HepG2 (cell line): Measurements from ENCODE around the gene ZKSCAN1. TPM values are rescaled to one million over a fixed set of nuclear protein-coding genes. Genes with fewer than 3 reads are reported as not detected.

ENCODE experiments used
- CBX5 ChIP-seq: sonication (generic); formaldehyde crosslinking; IDR thresholded peaks from 2 replicates; pipeline ENCODE4 v1.4.0; 2020; ENCODE audit warnings: missing genetic modification reagents, borderline replicate concordance
- ELF1 ChIP-seq: sonication (generic); formaldehyde crosslinking; IDR thresholded peaks from 2 replicates; pipeline ENCODE4 v1.4.0; 2020; ENCODE audit warnings: missing genetic modification reagents
- ELF3 ChIP-seq: IDR thresholded peaks from 2 replicates; pipeline ENCODE4 v1.6.1; 2016; ENCODE audit warnings: missing genetic modification reagents, missing compliant biosample characterization
- GATAD2A ChIP-seq: IDR thresholded peaks from 2 replicates; pipeline ENCODE4 v1.6.1; 2016
- HNF4G ChIP-seq, 2 experiments: sonication (generic) in 1 of 2; formaldehyde crosslinking in 1 of 2; IDR thresholded peaks; 2 replicates each; pipeline versions ENCODE4 v1.4.0 to v1.6.1; 2011 to 2020; ENCODE audit warnings: borderline replicate concordance in 2 of 2, low read depth in 2 of 2, mild to moderate bottlenecking in 2 of 2, low read length in 1 of 2, missing genetic modification reagents in 1 of 2, moderate library complexity in 1 of 2
- HOXA3 ChIP-seq: sonication (generic); formaldehyde crosslinking; IDR thresholded peaks from 2 replicates; pipeline ENCODE4 v1.5.0; 2020; ENCODE audit warnings: missing genetic modification reagents
- MATR3 ChIP-seq: sonication (generic); formaldehyde crosslinking; IDR thresholded peaks from 2 replicates; pipeline ENCODE4 v1.4.0; 2020; ENCODE audit warnings: missing genetic modification reagents
- MLX ChIP-seq: IDR thresholded peaks from 2 replicates; pipeline ENCODE4 v1.6.1; 2016
- PPARG ChIP-seq: conservative IDR thresholded peaks from 2 replicates; pipeline ENCODE4 v1.6.1; 2016; ENCODE audit warnings: missing biosample characterization, missing genetic modification reagents
- SAP130 ChIP-seq: IDR thresholded peaks from 2 replicates; pipeline ENCODE4 v1.6.1; 2016; ENCODE audit warnings: low read depth
- SMARCC2 ChIP-seq: fragments of 450-650 bp; IDR thresholded peaks from 2 replicates; pipeline ENCODE4 v1.6.1; 2017; ENCODE audit warnings: antibody characterized with exemption, mild to moderate bottlenecking
- STAT6 ChIP-seq: sonication (generic); formaldehyde crosslinking; IDR thresholded peaks from 2 replicates; pipeline ENCODE4 v1.4.0; 2020; ENCODE audit warnings: missing genetic modification reagents, mild to moderate bottlenecking, borderline replicate concordance
- TEAD3 ChIP-seq: optimal IDR thresholded peaks from 2 replicates; pipeline ENCODE3; 2016; ENCODE audit warnings: borderline replicate concordance
- ZBTB38 ChIP-seq: sonication (generic); formaldehyde crosslinking; IDR thresholded peaks from 2 replicates; pipeline ENCODE4 v1.5.1; 2020; ENCODE audit warnings: mild to moderate bottlenecking, missing genetic modification reagents
- ZNF646 ChIP-seq: sonication (generic); formaldehyde crosslinking; IDR thresholded peaks from 2 replicates; pipeline ENCODE4 v1.9.0; 2021; ENCODE audit warnings: mild to moderate bottlenecking, missing genetic modification reagents
- polyA plus RNA-seq, 8 experiments: library from polyadenylated mRNA; depleted of rRNA in 3 of 8; stranded (reverse) in 7 of 8; unstranded in 1 of 8; fragments of >200 nt; fragmentation: Illumina TruSeq in 4 of 8; extraction: Trizol in 4 of 8; gene quantifications; 2 replicates each; pipeline versions ENCODE4 v1.2.1 to v1.2.3, GENCODE V29; 2011 to 2016; ENCODE audit warnings: low read depth in 4 of 8, missing spikeins in 1 of 8, mixed read lengths in 1 of 8; ENCODE audit not compliant: insufficient read depth in 1 of 8
- total RNA-seq, 5 experiments: library from RNA; depleted of rRNA; stranded (reverse); fragments of >200 nt; fragmentation: Illumina TruSeq; extraction: Trizol; gene quantifications; 2 replicates each; pipeline ENCODE4 v1.2.3, GENCODE V29; 2016; ENCODE audit warnings: low read depth in 1 of 5
- TF ChIP-seq, protein P1 (sequence below): sonication (generic); formaldehyde crosslinking; IDR thresholded peaks from 2 replicates; pipeline ENCODE4 v1.5.1; 2020; ENCODE audit warnings: mild to moderate bottlenecking, moderate library complexity, missing genetic modification reagents
- TF ChIP-seq, protein P2 (sequence below): IDR thresholded peaks from 2 replicates; pipeline ENCODE4 v1.6.1; 2018; ENCODE audit warnings: missing genetic modification reagents, mild to moderate bottlenecking, missing compliant biosample characterization

ZKSCAN1 gene
- total and polyA plus RNA-seq, 2 of the 13 experiments (the other 11 are each of a cell fraction or from before 2014, with no cell fraction given), result 46.4 to 60.6 TPM

GRCh38 chr7:100077205-100077604, 61.8 kb downstream of the ZKSCAN1 start (continued):
- TF ChIP-seq ELF1 (CRISPR knock-in tag) (peak; percentile 62; the same call in 1 of the 2 replicates), MATR3 (no peak), HOXA3 (CRISPR knock-in tag) (0 out of 2 replicates have a peak, but pooled peaks have one; percentile 15), STAT6 (CRISPR knock-in tag) (no peak), ZBTB38 (CRISPR knock-in tag) (0 out of 2 replicates have a peak, but pooled peaks have one; percentile 24), PPARG (CRISPR knock-in tag) (no peak), TEAD3 (peak; percentile 27), HNF4G (IDR thresholded peaks at IDR 0.05; ENCODE audit: borderline replicate concordance, low read depth, low read length) (peak; percentile 61; the same call in 1 of the 2 replicates), HNF4G (CRISPR knock-in tag; IDR thresholded peaks at IDR 0.05; ENCODE audit: borderline replicate concordance, low read depth) (no peak), CBX5 (CRISPR knock-in tag) (no peak), ELF3 (CRISPR knock-in tag) (peak; percentile 71; the same call in 1 of the 2 replicates), GATAD2A (CRISPR knock-in tag) (no peak), MLX (CRISPR knock-in tag) (no peak), SAP130 (peak; percentile 38; the same call in 1 of the 2 replicates), ZNF646 (CRISPR knock-in tag) (no peak), SMARCC2 (no peak)
- TF ChIP-seq, protein P1, sequence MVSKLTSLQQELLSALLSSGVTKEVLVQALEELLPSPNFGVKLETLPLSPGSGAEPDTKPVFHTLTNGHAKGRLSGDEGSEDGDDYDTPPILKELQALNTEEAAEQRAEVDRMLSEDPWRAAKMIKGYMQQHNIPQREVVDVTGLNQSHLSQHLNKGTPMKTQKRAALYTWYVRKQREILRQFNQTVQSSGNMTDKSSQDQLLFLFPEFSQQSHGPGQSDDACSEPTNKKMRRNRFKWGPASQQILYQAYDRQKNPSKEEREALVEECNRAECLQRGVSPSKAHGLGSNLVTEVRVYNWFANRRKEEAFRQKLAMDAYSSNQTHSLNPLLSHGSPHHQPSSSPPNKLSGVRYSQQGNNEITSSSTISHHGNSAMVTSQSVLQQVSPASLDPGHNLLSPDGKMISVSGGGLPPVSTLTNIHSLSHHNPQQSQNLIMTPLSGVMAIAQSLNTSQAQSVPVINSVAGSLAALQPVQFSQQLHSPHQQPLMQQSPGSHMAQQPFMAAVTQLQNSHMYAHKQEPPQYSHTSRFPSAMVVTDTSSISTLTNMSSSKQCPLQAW (CRISPR knock-in tag), result no peak
- TF ChIP-seq, protein P2, sequence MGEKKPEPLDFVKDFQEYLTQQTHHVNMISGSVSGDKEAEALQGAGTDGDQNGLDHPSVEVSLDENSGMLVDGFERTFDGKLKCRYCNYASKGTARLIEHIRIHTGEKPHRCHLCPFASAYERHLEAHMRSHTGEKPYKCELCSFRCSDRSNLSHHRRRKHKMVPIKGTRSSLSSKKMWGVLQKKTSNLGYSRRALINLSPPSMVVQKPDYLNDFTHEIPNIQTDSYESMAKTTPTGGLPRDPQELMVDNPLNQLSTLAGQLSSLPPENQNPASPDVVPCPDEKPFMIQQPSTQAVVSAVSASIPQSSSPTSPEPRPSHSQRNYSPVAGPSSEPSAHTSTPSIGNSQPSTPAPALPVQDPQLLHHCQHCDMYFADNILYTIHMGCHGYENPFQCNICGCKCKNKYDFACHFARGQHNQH (CRISPR knock-in tag), result no peak
